Endometrial microvascular endothelial cells (primary cell): ENCODE measurements around the gene WDR44. TPM values are rescaled to one million over a fixed set of nuclear protein-coding genes. Genes with fewer than 3 reads are reported as not detected.

ENCODE experiments used
- in situ Hi-C: cut with HindIII; loops from 2 replicates; pipeline ENCODE4 v1.10.0; 2017; ENCODE audit warnings: low sequenced_read_pairs, low pct_unique_long_range_greater_than_20kb; ENCODE audit errors: inconsistent ontology term
- total RNA-seq: library from RNA; depleted of rRNA; stranded (reverse); fragments of >200 nt; gene quantifications from one replicate; pipeline ENCODE4 v1.2.3, GENCODE V29; 2015; ENCODE audit errors: inconsistent ontology term

The WDR44 gene
- total RNA-seq, 1 donor from 2014 or later = 10.4 TPM

DNA sequence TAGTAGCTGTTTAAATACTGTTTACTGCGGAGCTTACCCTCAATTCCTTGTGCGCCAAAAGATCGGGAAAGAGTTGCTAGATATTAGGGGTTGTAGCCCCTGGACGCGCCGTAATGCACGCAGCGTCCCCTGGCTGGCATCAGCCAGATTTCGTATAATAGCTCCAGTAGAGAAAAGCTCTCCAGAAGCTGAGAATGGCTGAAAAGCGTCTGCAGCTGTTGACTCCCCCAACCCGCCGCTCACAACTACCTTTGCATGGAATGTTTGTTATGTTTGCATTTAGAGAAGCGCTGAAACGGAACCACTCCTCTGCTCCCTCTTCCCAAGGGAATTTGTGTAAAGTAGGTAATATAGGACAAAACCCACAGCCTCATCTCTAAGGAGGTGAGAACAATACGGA, 153.4 kb downstream of the WDR44 start:
- in situ Hi-C loops = no loop called here

Other genes starting within 250 kb of the WDR44 start
- gene KLHL13, start 229.3 kb upstream of the WDR44 start, total RNA-seq = 3.4 TPM
- 1.4 TPM for gene DOCK11, start 149.7 kb downstream of the WDR44 start, total RNA-seq